UCSD-AML1 (cell line): Measurements from ENCODE around the gene ATP10A.

Experiments used
- DNase-seq: peaks from one replicate; lab custom pipeline; 2025; ENCODE audit not compliant: unreplicated experiment; lab: John Stamatoyannopoulos, UW

The ATP10A gene

GRCh38 chr15:25830844-25831451 lies 32.2 kb downstream of the ATP10A start:
- no peak for DNase-seq

GRCh38 chr15:25829073-25829472 lies 34.1 kb downstream of the ATP10A start:
- no peak for DNase-seq

- DNase-seq = no peak
Observed at GRCh38 chr15:25825207-25825606, 37.9 kb downstream of the ATP10A start.

GRCh38 chr15:25824618-25825017 lies 38.5 kb downstream of the ATP10A start:
- DNase-seq = no peak

- DNase-seq = no peak
Observed at GRCh38 chr15:25812845-25813244, 50.3 kb downstream of the ATP10A start.

GRCh38 chr15:25812073-25812472 lies 51.1 kb downstream of the ATP10A start:
- DNase-seq = no peak

GRCh38 chr15:25811481-25811906 lies 51.6 kb downstream of the ATP10A start:
- no peak for DNase-seq

- no peak for DNase-seq
Observed at GRCh38 chr15:25810631-25811091, 52.5 kb downstream of the ATP10A start.

- DNase-seq = no peak
Observed at GRCh38 chr15:25810154-25810553, 53.0 kb downstream of the ATP10A start.

GRCh38 chr15:25807063-25807462 lies 56.1 kb downstream of the ATP10A start:
- DNase-seq = no peak

- DNase-seq = no peak
Observed at GRCh38 chr15:25805031-25805430, 58.1 kb downstream of the ATP10A start.

GRCh38 chr15:25804451-25804850 lies 58.7 kb downstream of the ATP10A start:
- no peak for DNase-seq

GRCh38 chr15:25803541-25803940 lies 59.6 kb downstream of the ATP10A start:
- DNase-seq = no peak

- no peak for DNase-seq
Observed at GRCh38 chr15:25803036-25803435, 60.1 kb downstream of the ATP10A start.

- no peak for DNase-seq
Observed at GRCh38 chr15:25802285-25802830, 60.8 kb downstream of the ATP10A start.

- DNase-seq = no peak
Observed at GRCh38 chr15:25801586-25802284, 61.4 kb downstream of the ATP10A start.

- no peak for DNase-seq
Observed at GRCh38 chr15:25800761-25801515, 62.2 kb downstream of the ATP10A start.

GRCh38 chr15:25799906-25800700 lies 63.0 kb downstream of the ATP10A start:
- no peak for DNase-seq

- DNase-seq = no peak
Observed at GRCh38 chr15:25797936-25798901, 64.9 kb downstream of the ATP10A start.

- DNase-seq = no peak
Observed at GRCh38 chr15:25797511-25797935, 65.6 kb downstream of the ATP10A start.
